ENCODE results near the gene UIMC1. TPM values are rescaled to one million over a fixed set of nuclear protein-coding genes. Genes with fewer than 3 reads are reported as not detected.

UIMC1 gene
- total and polyA plus RNA-seq, 2 of the 4 experiments (the other 2 are of a cell fraction) = 19.5 to 27.6 TPM

DNA sequence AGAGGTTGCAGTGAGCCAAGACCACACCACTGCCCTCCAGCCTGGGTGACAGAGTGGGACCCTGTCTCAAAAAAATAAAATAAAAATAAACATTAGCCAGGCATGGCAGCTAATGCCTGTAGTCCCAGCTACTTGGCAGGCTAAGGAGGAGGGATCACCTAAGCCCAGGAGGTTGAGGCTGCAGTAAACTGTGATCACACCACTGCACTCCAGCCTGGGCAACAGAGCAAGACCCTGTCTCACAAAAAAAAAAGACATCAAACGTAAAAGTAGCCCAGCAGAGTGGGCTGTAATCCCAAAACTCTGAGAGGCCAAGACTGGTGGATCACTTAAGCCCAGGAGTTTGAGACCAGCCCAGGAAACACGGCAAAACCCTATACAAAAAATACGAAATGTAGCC, 19.0 kb downstream of the UIMC1 start:
- Histone ChIP-seq H2BK15ac (ENCODE audit: low read depth, low read length) (no peak overlapping the region), H3K27me3 (ENCODE audit: control insufficient read depth, insufficient read depth, low read length) (no peaks in the 10 kb centered on the region), H3K9me3 (ENCODE audit: control insufficient read depth, insufficient read depth, low read length) (no peaks in the 10 kb centered on the region), H3K4ac (ENCODE audit: low read depth, low read length) (no peak overlapping the region), H3K14ac (replicated peaks; ENCODE audit: low read depth, low read length) (no peak overlapping the region), H4K20me1 (ENCODE audit: insufficient read depth, low read length) (peaks cover 52% of the 10 kb centered on the region), H3K4me1 (ENCODE audit: control insufficient read depth, insufficient read depth, low read length) (no peaks in the 10 kb centered on the region), H3K4me2 (ENCODE audit: low read depth, low read length) (no peak overlapping the region), H3K27ac (ENCODE audit: insufficient read depth, low read length) (no peak overlapping the region), H3K9ac (ENCODE audit: low read depth, low read length) (no peak overlapping the region), H3K9me1 (ENCODE audit: insufficient read depth, low read length) (no peaks in the 10 kb centered on the region; the same call in none of the 2 replicates), H2AK5ac (ENCODE audit: low read depth, low read length) (no peak overlapping the region), H2BK5ac (ENCODE audit: low read depth, low read length, poor library complexity, severe bottlenecking) (no peak overlapping the region), H4K8ac (ENCODE audit: low read depth in 2 of 2, low read length in 2 of 2) (no peak overlapping the region), H2AK9ac (replicated peaks; ENCODE audit: low read depth, low read length, poor library complexity) (no peak overlapping the region), H2BK20ac (ENCODE audit: low read depth, low read length) (no peak overlapping the region), H2AFZ (replicated peaks; ENCODE audit: low read length, poor library complexity) (no peak overlapping the region), H4K5ac (ENCODE audit: low read depth, low read length) (no peak overlapping the region), H3K4me3 (ENCODE audit: insufficient read depth, low read depth, low read length) (no peak overlapping the region), H2BK120ac (ENCODE audit: low read depth, low read length) (no peak overlapping the region), H3K23ac (ENCODE audit: low read depth, low read length) (no peak overlapping the region), H4K91ac (ENCODE audit: insufficient read depth, low read depth, low read length) (no peak overlapping the region), H3K36me3 (ENCODE audit: control insufficient read depth, insufficient read depth, low read length) (no peaks in the 10 kb centered on the region), H3K56ac (ENCODE audit: extremely low read depth, insufficient read depth, low read length) (no peak overlapping the region), H3K18ac (ENCODE audit: low read depth, low read length) (no peak overlapping the region), H3K79me1 (ENCODE audit: low read depth in 1 of 2, low read length in 2 of 2) (peaks cover 5 to 53% of the 10 kb centered on the region in 2 experiments)
- dilution Hi-C loops (cut with HindIII; ENCODE audit: low sequenced_read_pairs, unreplicated experiment) = no loop called here
- ATAC-seq (ENCODE audit: low read depth) (no peak), DNase-seq (no peak)
- in situ Hi-C loops (cut with MboI; ENCODE audit: low sequenced_read_pairs) = no loop called here
- TF ChIP-seq POLR2A (IDR thresholded peaks at IDR 0.05; ENCODE audit: low read depth, low read length) (no peak), MAZ (IDR thresholded peaks at IDR 0.05; ENCODE audit: borderline replicate concordance, low read depth, low read length) (no peak), RCOR1 (IDR thresholded peaks at IDR 0.05; ENCODE audit: insufficient replicate concordance, low read length) (no peak), MXI1 (IDR thresholded peaks at IDR 0.05; ENCODE audit: borderline replicate concordance, low read depth, low read length) (no peak), CHD1 (IDR thresholded peaks at IDR 0.05; ENCODE audit: low read depth, low read length) (no peak), NFE2L2 (IDR thresholded peaks at IDR 0.05; ENCODE audit: low read depth, low read length) (no peak), BHLHE40 (IDR thresholded peaks at IDR 0.05; ENCODE audit: low read depth, low read length) (no peak), CEBPB (IDR thresholded peaks at IDR 0.05; ENCODE audit: low read depth, low read length) (no peak), RAD21 (IDR thresholded peaks at IDR 0.05; ENCODE audit: low read length) (no peak), MAFK (IDR thresholded peaks at IDR 0.05; ENCODE audit: low read depth, low read length) (no peak)
- TF ChIP-seq, protein P1, sequence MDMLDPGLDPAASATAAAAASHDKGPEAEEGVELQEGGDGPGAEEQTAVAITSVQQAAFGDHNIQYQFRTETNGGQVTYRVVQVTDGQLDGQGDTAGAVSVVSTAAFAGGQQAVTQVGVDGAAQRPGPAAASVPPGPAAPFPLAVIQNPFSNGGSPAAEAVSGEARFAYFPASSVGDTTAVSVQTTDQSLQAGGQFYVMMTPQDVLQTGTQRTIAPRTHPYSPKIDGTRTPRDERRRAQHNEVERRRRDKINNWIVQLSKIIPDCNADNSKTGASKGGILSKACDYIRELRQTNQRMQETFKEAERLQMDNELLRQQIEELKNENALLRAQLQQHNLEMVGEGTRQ (IDR thresholded peaks at IDR 0.05; ENCODE audit: low read depth, low read length) = no peak
- TF ChIP-seq, protein P2, sequence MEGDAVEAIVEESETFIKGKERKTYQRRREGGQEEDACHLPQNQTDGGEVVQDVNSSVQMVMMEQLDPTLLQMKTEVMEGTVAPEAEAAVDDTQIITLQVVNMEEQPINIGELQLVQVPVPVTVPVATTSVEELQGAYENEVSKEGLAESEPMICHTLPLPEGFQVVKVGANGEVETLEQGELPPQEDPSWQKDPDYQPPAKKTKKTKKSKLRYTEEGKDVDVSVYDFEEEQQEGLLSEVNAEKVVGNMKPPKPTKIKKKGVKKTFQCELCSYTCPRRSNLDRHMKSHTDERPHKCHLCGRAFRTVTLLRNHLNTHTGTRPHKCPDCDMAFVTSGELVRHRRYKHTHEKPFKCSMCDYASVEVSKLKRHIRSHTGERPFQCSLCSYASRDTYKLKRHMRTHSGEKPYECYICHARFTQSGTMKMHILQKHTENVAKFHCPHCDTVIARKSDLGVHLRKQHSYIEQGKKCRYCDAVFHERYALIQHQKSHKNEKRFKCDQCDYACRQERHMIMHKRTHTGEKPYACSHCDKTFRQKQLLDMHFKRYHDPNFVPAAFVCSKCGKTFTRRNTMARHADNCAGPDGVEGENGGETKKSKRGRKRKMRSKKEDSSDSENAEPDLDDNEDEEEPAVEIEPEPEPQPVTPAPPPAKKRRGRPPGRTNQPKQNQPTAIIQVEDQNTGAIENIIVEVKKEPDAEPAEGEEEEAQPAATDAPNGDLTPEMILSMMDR (conservative IDR thresholded peaks at IDR 0.05; ENCODE audit: low read depth, low read length) = no peak
- intact Hi-C loops (cut with micrococcal nuclease) = no loop called here
- CTCF ChIA-PET = no interaction called here
- no CpG with 5 or more reads among the region's 3 CpGs for WGBS, 2 experiments (ENCODE audit: extremely low coverage in 2 of 2, insufficient read length in 1 of 2)
- POLR2A ChIA-PET (ENCODE audit: unreplicated experiment) = no interaction called here
- BruUV-seq (replicated peaks) = no TSS peak

Measured in IMR-90 (cell line).